HG03159 (cell line): ENCODE data around the gene MAPK13.

Source experiments
- ATAC-seq: cut with Tn5 transposase; IDR thresholded peaks from one replicate; pipeline ENCODE4 v1.9.1; 2021; ENCODE audit warnings: mild to moderate bottlenecking, moderate library complexity; ENCODE audit not compliant: unreplicated experiment

The MAPK13 gene

DNA sequence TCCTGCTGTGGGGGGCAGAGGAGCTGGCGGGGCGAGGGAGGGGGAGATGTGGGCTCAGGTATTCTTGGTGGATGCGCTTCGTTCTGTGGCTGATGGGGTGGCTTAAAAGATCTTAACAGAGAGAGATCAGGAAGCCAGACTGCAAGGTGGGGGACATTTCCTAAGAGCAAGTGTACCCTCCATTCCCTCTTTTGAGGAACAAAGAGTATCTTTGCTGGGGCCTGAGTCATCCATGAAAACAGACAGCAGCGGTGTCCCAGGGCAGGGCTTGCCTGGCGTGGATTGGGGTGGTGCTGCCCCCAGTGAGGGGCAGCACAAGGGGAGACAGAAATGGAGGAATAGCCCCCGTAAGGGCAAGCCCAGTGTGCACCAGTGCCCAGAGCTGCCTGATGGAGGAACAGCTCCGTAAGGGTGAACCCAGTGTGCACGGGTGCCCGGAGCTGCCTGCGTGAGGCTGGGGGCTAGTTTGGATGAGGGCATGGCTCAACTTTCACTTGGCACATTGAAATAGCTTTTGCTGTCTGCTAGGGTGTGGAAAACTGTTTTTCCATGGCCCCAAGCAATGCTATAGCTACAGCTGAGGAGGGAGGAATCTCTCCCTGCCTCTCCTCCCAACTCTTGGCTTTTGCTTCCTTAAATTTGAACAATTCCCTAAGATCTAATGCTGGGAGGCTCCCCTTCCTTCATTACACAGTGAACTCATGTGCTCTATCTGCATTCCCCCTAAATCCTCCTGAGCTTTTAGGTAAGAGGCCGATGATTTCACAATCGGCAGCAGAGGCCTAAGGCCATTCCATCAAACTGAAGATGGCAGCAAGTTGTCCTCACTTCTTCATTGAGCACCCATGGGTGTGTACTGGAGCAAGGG is 12.9 kb downstream of the MAPK13 start:
- ATAC-seq = no peak

DNA sequence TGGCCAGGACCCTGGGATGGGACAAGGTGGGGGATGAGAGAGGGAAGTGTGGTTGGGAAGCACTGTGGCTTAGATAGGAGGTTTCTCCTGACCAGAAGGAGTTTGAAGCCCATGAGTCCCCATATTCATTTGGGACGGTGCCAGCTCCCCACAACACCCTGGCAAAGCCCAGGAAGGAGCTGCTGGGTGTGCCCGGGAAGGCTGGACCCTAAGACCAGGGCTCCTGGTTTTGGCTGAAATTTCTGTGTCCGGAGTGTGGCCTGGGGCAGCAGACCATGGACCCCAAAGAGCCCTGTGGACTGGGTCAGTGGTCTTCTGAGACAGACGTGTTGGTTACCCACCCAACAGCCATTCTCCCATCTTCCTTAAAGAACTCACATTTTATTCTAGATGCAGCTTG is 15.2 kb downstream of the MAPK13 start:
- no peak for ATAC-seq

DNA sequence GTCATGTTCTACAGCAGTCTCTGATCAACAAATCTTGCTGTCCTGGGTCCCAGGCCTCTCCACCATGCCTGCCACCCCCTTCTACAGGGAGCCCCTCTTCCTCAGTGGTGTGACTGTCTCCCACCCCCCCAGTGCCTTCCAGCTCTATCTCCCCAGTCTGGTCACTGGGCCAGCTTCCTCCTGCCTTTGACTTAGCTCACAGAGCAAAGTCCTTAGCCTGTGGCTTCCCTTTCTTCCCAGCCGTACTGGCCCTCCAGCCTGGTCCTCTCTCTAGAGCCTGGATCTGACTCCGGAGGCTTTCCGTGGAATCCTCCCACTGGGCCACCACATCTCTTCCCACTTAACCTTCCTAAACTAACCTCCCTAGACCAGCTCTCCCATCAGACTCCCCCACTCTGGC is 17.0 kb downstream of the MAPK13 start:
- ATAC-seq = no peak

DNA sequence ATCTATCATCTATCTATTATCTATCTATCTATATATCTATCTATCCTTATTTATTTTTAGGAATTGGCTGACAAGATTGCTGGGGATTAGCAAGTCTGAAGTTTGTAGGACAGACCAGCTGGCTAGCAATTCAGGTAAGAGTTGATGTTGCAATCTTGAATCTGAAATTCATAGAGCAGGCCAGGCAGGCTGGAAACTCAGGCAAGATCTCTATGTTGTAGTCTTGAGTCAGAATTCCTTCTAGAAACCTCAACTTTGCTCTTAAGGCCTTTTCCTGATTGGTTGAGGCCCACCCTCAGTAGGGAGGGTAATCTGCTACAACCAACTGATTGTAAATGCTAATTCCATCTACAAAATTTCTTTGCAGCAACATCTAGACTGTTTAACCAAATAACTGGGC is 19.2 kb downstream of the MAPK13 start:
- ATAC-seq = no peak

DNA sequence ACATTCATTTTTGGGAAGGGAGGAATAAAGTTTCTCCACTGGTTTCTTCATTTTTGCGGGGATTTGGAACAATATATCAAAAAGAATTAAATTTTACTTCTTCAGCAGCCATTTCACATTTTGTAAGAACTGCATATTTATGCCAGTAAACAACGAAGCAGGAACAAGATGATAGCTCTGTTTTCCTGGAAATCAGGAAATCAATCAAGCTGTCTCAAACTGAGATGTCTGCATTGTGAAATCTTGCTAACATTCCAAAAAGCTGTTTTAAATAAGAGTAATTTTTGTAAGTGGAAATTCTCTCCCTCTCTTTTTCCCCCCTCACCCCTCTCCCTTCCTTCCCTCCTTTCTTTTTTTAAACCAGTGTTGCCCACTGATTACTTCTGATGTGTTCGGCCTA is 20.0 kb downstream of the MAPK13 start:
- no peak for ATAC-seq

DNA sequence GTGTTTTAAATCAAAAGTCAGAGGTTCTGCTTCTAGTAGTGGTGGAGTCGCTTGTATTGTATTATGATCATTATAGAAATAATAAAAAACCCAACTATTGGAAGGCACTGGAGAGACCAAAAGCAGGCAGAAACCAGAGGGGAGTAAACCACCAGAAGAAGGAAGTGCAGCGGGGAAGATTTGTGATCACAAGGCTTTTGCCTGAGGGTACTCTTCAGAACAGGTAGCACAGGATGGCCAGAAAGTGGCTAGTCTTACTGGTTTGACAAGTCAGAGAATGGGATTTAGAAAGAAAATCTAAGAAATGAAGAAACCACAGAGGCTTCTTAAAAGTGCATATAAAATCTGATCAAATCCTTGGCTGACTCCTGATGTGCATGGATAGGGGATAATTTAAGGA is 24.0 kb downstream of the MAPK13 start:
- no peak for ATAC-seq

DNA sequence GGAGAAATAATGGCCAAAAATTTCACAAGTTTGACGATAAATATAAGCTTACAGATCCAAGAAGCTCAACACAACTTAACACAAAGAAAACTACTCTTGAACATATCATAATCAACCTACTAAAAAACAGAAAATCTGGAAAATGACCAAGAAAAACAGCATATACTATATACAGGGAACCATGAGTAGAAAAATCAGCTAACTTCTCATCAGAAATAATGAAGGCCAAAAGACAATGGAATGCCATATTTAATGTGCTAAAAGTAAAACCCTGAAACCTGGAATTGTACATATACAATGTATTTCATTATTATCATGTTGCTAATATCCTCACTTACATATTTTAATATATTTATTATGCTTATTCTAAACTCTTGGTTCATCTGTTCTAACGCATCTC is 25.3 kb downstream of the MAPK13 start:
- ATAC-seq = no peak

DNA sequence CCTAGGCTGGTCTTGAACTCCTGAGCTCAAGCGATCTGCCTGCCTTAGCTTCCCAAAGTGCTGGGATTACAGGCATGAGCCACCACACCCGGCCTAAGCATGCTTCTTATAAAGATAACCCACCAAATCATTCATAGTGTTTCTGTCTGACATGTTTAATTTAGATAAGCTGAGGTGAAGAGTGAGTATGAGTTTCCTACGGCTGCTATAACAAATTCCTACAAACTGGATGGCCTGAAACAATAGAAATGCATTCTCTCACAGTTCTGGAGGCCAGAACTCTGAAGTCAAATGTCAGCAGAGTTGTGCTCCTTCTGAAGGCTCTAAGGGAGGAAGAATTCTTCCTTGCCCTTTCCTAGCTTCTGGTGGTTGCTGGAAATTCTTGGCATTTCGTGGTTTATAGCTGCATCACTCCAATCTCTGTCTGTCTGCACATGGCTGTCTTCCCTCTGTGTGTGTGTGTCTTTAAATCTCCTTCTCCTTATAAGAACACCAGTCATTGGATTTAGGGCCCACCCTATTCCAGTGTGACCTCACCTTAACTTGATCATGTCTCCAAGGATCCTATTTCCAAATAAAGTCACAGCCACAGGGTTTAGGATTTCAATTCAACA is 29.9 kb downstream of the MAPK13 start:
- ATAC-seq = no peak

DNA sequence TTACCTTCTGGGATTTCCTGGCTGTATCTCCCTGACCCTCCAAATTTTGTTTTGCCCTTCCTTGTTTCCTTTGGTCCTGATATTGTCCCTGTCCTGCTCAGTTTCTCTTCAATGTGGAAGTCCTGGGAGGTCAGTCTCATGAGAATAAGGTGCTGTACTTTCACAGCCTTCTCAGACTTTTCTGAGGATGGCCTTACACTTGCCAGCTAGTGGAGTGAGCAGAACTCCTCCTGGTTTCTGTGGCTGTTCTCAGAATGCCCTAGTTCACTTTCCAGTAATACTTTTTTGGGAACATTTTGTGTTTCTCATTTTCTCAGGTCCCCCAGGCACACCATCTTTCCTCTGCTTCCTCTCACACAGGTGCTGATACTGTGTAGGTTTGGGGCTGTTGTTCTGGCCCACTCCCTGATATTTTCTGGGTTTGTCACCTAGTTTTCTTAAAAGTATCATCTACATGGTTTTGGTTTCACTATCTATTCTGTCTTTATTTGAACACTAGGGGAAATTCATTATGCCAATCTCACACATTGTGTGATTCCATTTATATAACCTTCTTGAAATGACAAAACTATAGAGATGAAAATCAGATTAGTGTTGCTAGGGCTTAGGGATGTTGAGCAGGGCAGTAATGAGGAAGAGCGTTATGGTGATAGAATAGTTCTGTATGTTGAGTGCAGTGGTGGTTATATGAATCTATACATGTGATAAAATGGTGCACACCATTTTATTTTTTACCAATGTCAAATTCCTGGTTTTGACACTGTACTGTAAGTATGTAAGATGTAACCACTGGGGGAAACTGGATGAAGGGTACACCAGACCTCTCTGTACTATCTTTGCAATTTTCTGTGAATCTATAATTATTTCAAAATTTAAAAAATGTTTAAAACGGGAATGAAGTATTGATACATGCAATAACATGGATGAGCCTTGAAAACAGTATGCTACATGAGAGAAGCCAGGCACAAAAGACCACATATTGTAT is 39.0 kb downstream of the MAPK13 start:
- no peak for ATAC-seq

DNA sequence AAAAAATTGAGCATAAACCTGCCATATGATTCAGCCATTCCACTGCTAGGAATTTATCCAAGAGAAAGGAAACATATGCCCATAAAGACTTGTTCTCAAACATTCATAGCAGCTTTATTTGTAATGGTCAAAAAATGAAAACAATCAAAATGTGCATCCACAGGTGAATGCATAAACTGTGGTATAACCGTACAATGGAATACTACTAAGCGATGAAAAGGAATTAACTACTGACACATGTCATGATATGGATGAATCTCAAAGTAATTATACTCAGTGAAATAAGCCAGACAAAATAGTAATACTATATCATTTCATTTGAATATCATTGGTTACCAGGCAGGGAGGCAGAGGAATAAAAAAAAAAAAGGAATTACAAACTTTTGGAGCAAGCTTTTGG is 40.4 kb downstream of the MAPK13 start:
- no peak for ATAC-seq

DNA sequence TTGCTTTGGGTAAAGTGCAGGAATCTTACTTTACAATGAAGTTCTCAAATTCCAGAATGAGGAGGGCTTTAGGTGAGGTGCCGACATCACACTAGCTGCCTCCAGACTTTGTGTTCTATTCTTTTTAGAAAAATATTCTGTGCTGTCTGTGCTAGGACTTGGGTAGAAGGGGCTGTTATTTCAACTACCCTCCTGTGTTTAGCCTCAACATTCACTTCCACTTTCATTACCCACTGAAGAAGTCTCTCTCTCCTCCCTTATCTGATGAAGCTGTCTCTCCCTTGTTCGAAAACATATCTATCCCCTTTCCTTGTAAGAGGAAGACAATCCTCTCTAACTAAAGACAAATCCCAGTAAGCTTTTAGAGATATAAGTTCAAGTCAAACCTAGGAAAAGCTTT is 41.3 kb downstream of the MAPK13 start:
- ATAC-seq = no peak

DNA sequence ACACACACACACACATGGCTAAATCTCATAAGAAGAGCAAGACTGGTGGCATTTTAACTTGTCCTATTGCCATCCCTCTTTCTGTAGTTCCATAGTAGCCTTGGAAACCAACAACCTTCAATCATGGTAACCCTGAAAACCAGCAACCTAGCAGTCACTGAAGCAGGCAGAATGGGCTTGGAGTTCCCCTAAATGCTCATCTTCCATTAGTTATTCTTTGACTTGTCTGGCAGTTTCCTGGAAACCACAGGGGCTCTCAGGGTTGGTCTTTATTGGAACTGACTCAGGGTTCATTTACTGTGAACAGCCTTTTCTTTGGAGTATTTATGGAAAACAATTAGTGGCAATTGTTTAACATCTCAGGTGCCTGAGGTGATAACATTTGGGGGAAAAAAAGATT is 46.9 kb downstream of the MAPK13 start:
- no peak for ATAC-seq

DNA sequence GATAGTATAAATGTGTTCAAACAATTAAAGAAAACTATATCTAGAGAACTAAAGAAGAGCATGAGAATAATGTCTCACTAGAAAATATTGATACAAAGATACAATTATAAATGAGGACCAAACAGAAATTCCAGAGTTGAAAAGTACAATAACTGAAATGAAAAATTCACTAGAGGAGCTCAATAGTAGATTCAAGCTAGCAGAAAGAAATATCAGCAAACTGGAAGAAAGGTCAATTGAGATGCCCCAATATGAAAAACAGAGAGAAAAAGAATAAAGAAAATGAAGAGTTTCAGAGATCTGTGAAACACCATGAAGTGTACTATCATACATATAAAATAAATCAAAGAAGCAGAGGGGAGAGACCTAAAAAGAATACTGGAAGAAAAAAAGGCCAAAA is 48.2 kb downstream of the MAPK13 start:
- no peak for ATAC-seq

DNA sequence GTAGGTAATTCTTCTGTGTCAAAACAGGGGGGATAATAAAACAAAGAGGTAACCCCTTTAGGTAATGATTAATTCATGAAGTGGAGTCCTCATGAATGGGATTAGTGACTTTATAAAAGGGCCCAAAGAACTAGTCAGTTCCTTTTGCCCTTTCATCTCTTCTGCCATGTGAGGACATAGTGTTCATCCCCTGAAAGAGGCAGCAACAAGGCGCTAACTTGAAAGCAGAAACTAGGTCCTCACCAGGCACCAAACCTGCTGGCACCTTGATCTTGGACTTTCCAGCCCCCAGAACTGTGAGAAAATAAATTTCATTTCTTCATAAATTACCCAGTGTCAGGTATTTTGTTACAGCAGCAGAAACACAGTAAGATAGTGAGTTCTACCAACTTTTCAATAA is 49.8 kb downstream of the MAPK13 start:
- ATAC-seq = no peak

DNA sequence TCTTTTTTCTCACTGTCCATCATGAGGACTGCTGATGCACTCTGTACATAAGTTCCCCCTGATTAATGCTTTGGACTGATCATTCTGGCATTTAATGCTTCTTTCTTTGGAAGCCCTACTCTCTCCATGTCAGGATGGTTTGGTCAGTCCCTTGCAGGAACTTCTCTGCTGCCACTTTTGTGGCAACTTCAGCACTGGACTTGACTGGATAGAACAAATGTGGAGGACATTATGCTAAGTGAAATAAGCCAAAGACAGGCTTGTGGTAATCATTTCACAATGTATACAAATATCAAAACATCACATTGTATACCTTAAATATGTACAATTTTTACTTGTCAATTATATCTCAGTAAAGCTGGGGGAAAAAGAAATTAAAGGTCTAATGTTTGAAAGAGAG is 54.0 kb downstream of the MAPK13 start:
- ATAC-seq = no peak

DNA sequence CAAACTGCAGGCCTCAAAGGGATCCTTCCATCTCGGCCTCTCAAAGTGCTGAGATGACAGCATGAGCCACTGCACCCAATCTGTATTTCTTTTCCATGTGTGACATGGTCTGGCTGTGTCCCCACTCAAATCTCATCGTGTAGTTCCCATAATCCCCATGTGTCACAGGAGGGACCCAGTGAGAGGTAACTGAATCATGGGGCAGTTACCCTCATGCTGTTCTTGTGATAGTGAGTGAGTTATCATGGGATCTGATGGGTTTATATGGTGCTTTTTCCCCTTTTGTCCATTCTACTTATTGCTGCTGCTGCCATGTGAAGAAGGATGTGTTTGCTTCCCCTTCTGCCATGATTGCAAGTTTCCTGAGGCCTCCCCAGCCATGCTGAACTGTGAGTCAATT is 55.9 kb downstream of the MAPK13 start:
- ATAC-seq = no peak

DNA sequence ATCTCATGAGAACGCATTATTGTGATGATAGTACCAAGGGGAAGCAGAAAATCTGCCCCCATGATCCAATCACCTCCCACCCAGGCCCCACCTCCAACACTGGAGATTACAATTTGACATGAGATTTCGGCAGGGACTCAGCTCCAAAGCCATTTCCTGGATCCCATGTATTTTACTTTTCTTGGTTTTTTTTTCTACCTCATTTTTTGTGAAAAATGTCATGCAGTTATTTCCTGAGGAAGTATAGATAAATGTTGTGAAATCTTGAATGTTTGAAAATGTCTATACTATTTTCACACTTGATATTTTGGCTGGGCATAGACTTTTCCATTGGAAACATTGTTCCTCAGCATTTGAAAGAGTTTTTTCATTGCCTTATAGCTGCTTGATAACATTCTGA is 57.1 kb downstream of the MAPK13 start:
- no peak for ATAC-seq
